Measurements from ENCODE around the gene IPO5. TPM values are rescaled to one million over a fixed set of nuclear protein-coding genes. Genes with fewer than 3 reads are reported as not detected.

IPO5 gene
- total RNA-seq, 1 donor from 2014 or later, result 115 TPM

Other genes with a start within 250 kb of the IPO5 start
- gene FARP1, start 189.4 kb downstream of the IPO5 start, total RNA-seq, result 35.4 TPM
- gene RNF113B, start 223.6 kb downstream of the IPO5 start, total RNA-seq, result not detected

All from sciatic nerve (tissue), 1 donor.